Ishikawa (cell line): ENCODE measurements around the gene MYOZ2.

ENCODE experiments used
- EGR1 ChIP-seq: IDR thresholded peaks from 2 replicates; pipeline ENCODE4 v1.6.1; 2012
- FOXM1 ChIP-seq: IDR thresholded peaks from 2 replicates; pipeline ENCODE4 v1.6.1; 2012; ENCODE audit warnings: low read depth, borderline replicate concordance
- MAX ChIP-seq: IDR thresholded peaks from 2 replicates; pipeline ENCODE4 v1.6.1; 2012
- REST ChIP-seq: IDR thresholded peaks from 2 replicates; pipeline ENCODE4 v1.6.1; 2012; ENCODE audit warnings: low read depth, mild to moderate bottlenecking
- TCF12 ChIP-seq: IDR thresholded peaks from 2 replicates; pipeline ENCODE4 v1.6.1; 2012; ENCODE audit warnings: low read depth
- TEAD4 ChIP-seq: IDR thresholded peaks from 2 replicates; pipeline ENCODE4 v1.6.1; 2012
- YY1 ChIP-seq: IDR thresholded peaks from 2 replicates; pipeline ENCODE4 v1.6.1; 2012; ENCODE audit warnings: low read depth
- ZBTB7A ChIP-seq: IDR thresholded peaks from 2 replicates; pipeline ENCODE4 v1.6.1; 2012; ENCODE audit warnings: low read depth

- no peak for TF ChIP-seq EGR1
- no peak for TF ChIP-seq YY1
- no peak for TF ChIP-seq MAX
- TF ChIP-seq ZBTB7A = no peak
- no peak for TF ChIP-seq FOXM1
- no peak for TF ChIP-seq TCF12
- TF ChIP-seq TEAD4 = no peak
- no peak for TF ChIP-seq REST
Observed at GRCh38 chr4:119130365-119131065, 5.1 kb upstream of the MYOZ2 start.
